GM19035 (cell line): ENCODE results near the gene ABCG5.

ENCODE experiments used
- ATAC-seq: cut with Tn5 transposase; IDR thresholded peaks from one replicate; pipeline ENCODE4 v1.9.1; 2021; ENCODE audit not compliant: unreplicated experiment

The ABCG5 gene

GRCh38 chr2:43838560-43839267 lies at the start of gene ABCG5, which contains the start of gene ABCG8:
Gene ABCG5 (minus strand): TSS chr2:43838839. CDS start chr2:43838679, 160 bp downstream.
Gene ABCG8 (plus strand): TSS chr2:43838971. CDS start chr2:43839054, 83 bp downstream.
- no peak for ATAC-seq

- ATAC-seq, result no peak
These were observed 48.5 kb upstream of the ABCG5 start for GRCh38 chr2:43887176-43887575.

GRCh38 chr2:43885132-43885632 lies 46.5 kb upstream of the ABCG5 start:
- no peak for ATAC-seq

- ATAC-seq, result no peak
These were observed 46.0 kb upstream of the ABCG5 start for GRCh38 chr2:43884689-43885088.

- no peak for ATAC-seq
These were observed 43.7 kb upstream of the ABCG5 start for GRCh38 chr2:43882312-43882711.

GRCh38 chr2:43880952-43881351 lies 42.3 kb upstream of the ABCG5 start:
- ATAC-seq, result no peak

- ATAC-seq, result no peak
These were observed 41.8 kb upstream of the ABCG5 start for GRCh38 chr2:43880471-43880870.

GRCh38 chr2:43879261-43879660 lies 40.6 kb upstream of the ABCG5 start:
- no peak for ATAC-seq

- peak; percentile 84 for ATAC-seq
These were observed 39.3 kb upstream of the ABCG5 start for GRCh38 chr2:43877782-43878464.

- ATAC-seq, result no peak
These were observed 36.3 kb upstream of the ABCG5 start for GRCh38 chr2:43874776-43875451.

- no peak for ATAC-seq
These were observed 33.5 kb upstream of the ABCG5 start for GRCh38 chr2:43872151-43872550.

- no peak for ATAC-seq
These were observed 16.7 kb upstream of the ABCG5 start for GRCh38 chr2:43855292-43855691.

GRCh38 chr2:43854671-43855070 lies 16.0 kb upstream of the ABCG5 start:
- ATAC-seq, result no peak

- ATAC-seq, result no peak
These were observed 14.8 kb upstream of the ABCG5 start for GRCh38 chr2:43853141-43854081.

- ATAC-seq, result no peak
These were observed 13.6 kb upstream of the ABCG5 start for GRCh38 chr2:43852196-43852730.

GRCh38 chr2:43851011-43851980 lies 12.7 kb upstream of the ABCG5 start:
- ATAC-seq, result no peak

GRCh38 chr2:43848214-43848613 lies 9.6 kb upstream of the ABCG5 start:
- ATAC-seq, result no peak

GRCh38 chr2:43846140-43846793 lies 7.6 kb upstream of the ABCG5 start:
- ATAC-seq, result no peak

GRCh38 chr2:43845181-43845580 lies 6.5 kb upstream of the ABCG5 start:
- no peak for ATAC-seq
